HepG2 (cell line): ENCODE data around the gene MED22. TPM values are rescaled to one million over a fixed set of nuclear protein-coding genes. Genes with fewer than 3 reads are reported as not detected.
A peak's percentile ranks its signal among the peaks of the same experiment; 100 is the strongest.

ENCODE experiments used
- ATAC-seq: fragments of 200-7000 bp; cut with Tn5 transposase; 3 replicates; pipeline ENCODE4 v1.9.1; 2020; ENCODE audit warnings: mild to moderate bottlenecking, moderate library complexity
- BruUV-seq: library from RNA; stranded (reverse); fragments of 400-500 nt; replicated peaks from 2 replicates; lab custom pipeline; 2021; lab: Mats Ljungman, UMichigan
- CTCF ChIA-PET: fragments of 300-600 bp; formaldehyde crosslinking; extraction: SDS; loops from one replicate; lab custom pipeline; 2021; ENCODE audit warnings: low total read pairs, inconsistent platforms, low intra/inter-chr PET ratio; lab: Yijun Ruan, JAX
- POLR2A ChIA-PET: fragments of 350-600 bp; sonication (Branson Sonifier 250); formaldehyde crosslinking; loops from one replicate; lab custom pipeline; 2020; ENCODE audit warnings: antibody characterized with exemption, inconsistent platforms; lab: Yijun Ruan, JAX
- DNase-seq: peaks from one replicate; pipeline ENCODE4 v3.0.0-alpha.2; 2015; ENCODE audit warnings: low spot score
- FAIRE-seq: peaks from 3 replicates; lab custom pipeline; 2011; peaks lifted over from hg19 to GRCh38; lab: Jason Lieb, UNC
- H2AFZ ChIP-seq: one replicate; pipeline ENCODE4 v1.6.1; 2011; ENCODE audit warnings: low read length, inconsistent platforms
- H3K27ac ChIP-seq: fragments of 300-600 bp; 3 replicates; pipeline ENCODE4 v1.8.0; 2011; ENCODE audit warnings: mixed run types, mild to moderate bottlenecking, mixed read lengths, low read length, inconsistent platforms; ENCODE audit not compliant: insufficient read depth; ENCODE audit errors: extremely low read length
- H3K27me3 ChIP-seq, 2 experiments: fragments of 200-600 bp in 1 of 2; 2 replicates in 1 of 2; 3 replicates in 1 of 2; pipeline versions ENCODE4 v1.6.0 to v1.8.0; 2011; ENCODE audit warnings: low read length in 2 of 2, mild to moderate bottlenecking in 2 of 2, moderate library complexity in 2 of 2, inconsistent platforms in 1 of 2; ENCODE audit not compliant: insufficient read depth in 2 of 2, control insufficient read depth in 1 of 2
- H3K36me3 ChIP-seq, 2 experiments: fragments of 200-600 bp in 1 of 2; replicated peaks in 1 of 2; 2 replicates in 1 of 2; 3 replicates in 1 of 2; pipeline versions ENCODE4 v1.5.1 to v1.8.0; 2011; ENCODE audit warnings: low read length in 2 of 2, inconsistent platforms in 1 of 2; ENCODE audit not compliant: insufficient read depth in 2 of 2, control insufficient read depth in 1 of 2
- H3K4me1 ChIP-seq: 2 replicates; pipeline ENCODE4 v1.5.1; 2012; ENCODE audit warnings: low read length, inconsistent platforms; ENCODE audit not compliant: insufficient read depth
- H3K4me2 ChIP-seq: 2 replicates; pipeline ENCODE4 v1.6.0; 2011; ENCODE audit warnings: low read depth, low read length, inconsistent platforms
- H3K4me3 ChIP-seq, 3 experiments: fragments of 200-600 bp in 1 of 3; sonication (generic), shearing (Covaris generic) in 1 of 3; replicated peaks in 1 of 3; 2 replicates each; pipeline ENCODE4 v1.5.1; 2011 to 2016; ENCODE audit warnings: low read length in 3 of 3, inconsistent platforms in 2 of 3, low read depth in 2 of 3, mild to moderate bottlenecking in 2 of 3, control low read depth in 1 of 3, mixed read lengths in 1 of 3; ENCODE audit not compliant: insufficient read depth in 1 of 3
- H3K79me2 ChIP-seq: one replicate; pipeline ENCODE4 v1.6.1; 2011; ENCODE audit warnings: low read length, inconsistent platforms; ENCODE audit not compliant: insufficient read depth
- H3K9ac ChIP-seq: 2 replicates; pipeline ENCODE4 v1.6.0; 2011; ENCODE audit warnings: mild to moderate bottlenecking, low read depth, low read length, inconsistent platforms; ENCODE audit not compliant: insufficient read depth
- H3K9me3 ChIP-seq: 2 replicates; pipeline ENCODE4 v1.5.1; 2012; ENCODE audit warnings: mild to moderate bottlenecking, low read length
- H4K20me1 ChIP-seq: 2 replicates; pipeline ENCODE4 v1.6.0; 2011; ENCODE audit warnings: inconsistent platforms, mild to moderate bottlenecking, low read length, moderate library complexity; ENCODE audit not compliant: insufficient read depth
- FOXA1 ChIP-seq, 2 experiments: fragments of 450-650 bp in 1 of 2; sonication (generic) in 1 of 2; formaldehyde crosslinking in 1 of 2; IDR thresholded peaks; 2 replicates each; pipeline versions ENCODE4 v1.4.0 to v1.6.1; 2016 to 2020; ENCODE audit warnings: missing genetic modification reagents in 1 of 2
- HNRNPK ChIP-seq: fragments of 200-400 bp; formaldehyde crosslinking; IDR thresholded peaks from 2 replicates; pipeline ENCODE4 v1.6.1; 2018; ENCODE audit warnings: low read length, low read depth, moderate library complexity, mild to moderate bottlenecking; ENCODE audit not compliant: poor library complexity, severe bottlenecking
- NFAT5 ChIP-seq: sonication (generic); formaldehyde crosslinking; IDR thresholded peaks from 2 replicates; pipeline ENCODE4 v1.4.0; 2020; ENCODE audit warnings: missing genetic modification reagents
- PRDM10 ChIP-seq: sonication (generic); formaldehyde crosslinking; IDR thresholded peaks from 2 replicates; pipeline ENCODE4 v1.4.0; 2020; ENCODE audit warnings: low read depth, missing genetic modification reagents
- RNF219 ChIP-seq: sonication (generic); formaldehyde crosslinking; IDR thresholded peaks from 2 replicates; pipeline ENCODE4 v1.5.0; 2020; ENCODE audit warnings: mild to moderate bottlenecking, missing genetic modification reagents
- SAP130 ChIP-seq: IDR thresholded peaks from 2 replicates; pipeline ENCODE4 v1.6.1; 2016; ENCODE audit warnings: low read depth
- THAP7 ChIP-seq: sonication (generic); formaldehyde crosslinking; IDR thresholded peaks from 2 replicates; pipeline ENCODE4 v1.8.1; 2023; ENCODE audit warnings: mild to moderate bottlenecking, missing genetic modification reagents
- ZNF709 ChIP-seq: sonication (generic); formaldehyde crosslinking; IDR thresholded peaks from 2 replicates; pipeline ENCODE4 v1.5.0; 2020; ENCODE audit warnings: mild to moderate bottlenecking, missing genetic modification reagents
- WGBS: methylation state at CpG from one replicate; pipeline ENCODE4 v1.1.6; 2017; ENCODE audit warnings: low lambda C conversion rate; 5-methylcytosine and 5-hydroxymethylcytosine counted together
- in situ Hi-C: cut with HindIII; loops from 2 replicates; pipeline ENCODE4 v1.10.0; 2017; ENCODE audit warnings: low pct_unique_long_range_greater_than_20kb; ENCODE audit not compliant: extremely low pct_ligation_motif_present
- intact Hi-C: fragments of 100-400 bp; cut with micrococcal nuclease; formaldehyde crosslinking; loops from one replicate; pipeline ENCODE4 v1.10.0; 2022; ENCODE audit not compliant: unreplicated experiment
- polyA plus RNA-seq, 8 experiments: library from polyadenylated mRNA; depleted of rRNA in 3 of 8; stranded (reverse) in 7 of 8; unstranded in 1 of 8; fragments of >200 nt; fragmentation: Illumina TruSeq in 4 of 8; extraction: Trizol in 4 of 8; gene quantifications; 2 replicates each; pipeline versions ENCODE4 v1.2.1 to v1.2.3, GENCODE V29; 2011 to 2016; ENCODE audit warnings: low read depth in 4 of 8, missing spikeins in 1 of 8, mixed read lengths in 1 of 8; ENCODE audit not compliant: insufficient read depth in 1 of 8
- total RNA-seq, 5 experiments: library from RNA; depleted of rRNA; stranded (reverse); fragments of >200 nt; fragmentation: Illumina TruSeq; extraction: Trizol; gene quantifications; 2 replicates each; pipeline ENCODE4 v1.2.3, GENCODE V29; 2016; ENCODE audit warnings: low read depth in 1 of 5

The MED22 gene
- total and polyA plus RNA-seq, 2 of the 13 experiments (the other 11 are each of a cell fraction or from before 2014, with no cell fraction given), result 15.8 to 22.1 TPM

GRCh38 chr9:133387680-133388079 is 39.7 kb upstream of the MED22 start:
- no TSS peak for BruUV-seq
- ChIA-PET POLR2A (interaction anchor here (2.2 kb wide), 1 partner anchor 11 kb away, joined by 9 read pairs; the partner anchor contains the start of gene STKLD1), CTCF (no interaction called here)
- H3K9ac ChIP-seq, result no peak overlapping the region
- H3K4me2 ChIP-seq, result peak overlapping the region; percentile 62
- peak overlapping the region in 1 of 3 experiments; percentile 27; a peak in 2 of 6 replicates for H3K4me3 ChIP-seq
- H3K36me3 ChIP-seq, result no peaks in the 10 kb centered on the region
- in situ Hi-C loops, result no loop called here
- no peaks in the 10 kb centered on the region for H4K20me1 ChIP-seq
- 3% methylated on average over 6 of the region's 9 CpGs for WGBS
- intact Hi-C loops, result no loop called here
- no peaks in the 10 kb centered on the region for H3K27me3 ChIP-seq
- ATAC-seq, result peak; percentile 23
- H3K27ac ChIP-seq, result no peak overlapping the region
- peak; percentile 67 for FAIRE-seq
- DNase-seq, result peak; percentile 17
- peaks cover 81% of the 10 kb centered on the region for H3K4me1 ChIP-seq
- no peaks in the 10 kb centered on the region for H3K79me2 ChIP-seq
- no peak overlapping the region for H2AFZ ChIP-seq
- H3K9me3 ChIP-seq, result peaks cover 8% of the 10 kb centered on the region; the same call in 1 of the 2 replicates
- TF ChIP-seq HNRNPK, result no peak
- TF ChIP-seq PRDM10 (CRISPR knock-in tag), result peak; percentile 95
- 0 out of 2 replicates have a peak, but pooled peaks have one; percentile 39 for TF ChIP-seq NFAT5 (CRISPR knock-in tag)
- TF ChIP-seq THAP7 (CRISPR knock-in tag), result peak; percentile 42; the same call in 1 of the 2 replicates
- TF ChIP-seq SAP130 (CRISPR knock-in tag), result peak; percentile 31; the same call in 1 of the 2 replicates
- TF ChIP-seq ZNF709 (CRISPR knock-in tag), result no peak
- no peak for TF ChIP-seq RNF219 (CRISPR knock-in tag)
- no peak for TF ChIP-seq FOXA1 (IDR thresholded peaks at IDR 0.05)
- TF ChIP-seq FOXA1 (CRISPR knock-in tag; IDR thresholded peaks at IDR 0.05), result peak; percentile 69
